DMS 273 treated with DMSO at 0.1 percent for 48 hours (cell line): ENCODE measurements around the gene SIAH1.
"Not testable (repeated sequence)": the region's sequence is repeated elsewhere in the genome, so short reads cannot be mapped to it uniquely, and the experiment has no call there.

Experiments used
- DNase-seq: peaks from one replicate; lab custom pipeline; 2025; lab: John Stamatoyannopoulos, UW

Gene SIAH1

DNA sequence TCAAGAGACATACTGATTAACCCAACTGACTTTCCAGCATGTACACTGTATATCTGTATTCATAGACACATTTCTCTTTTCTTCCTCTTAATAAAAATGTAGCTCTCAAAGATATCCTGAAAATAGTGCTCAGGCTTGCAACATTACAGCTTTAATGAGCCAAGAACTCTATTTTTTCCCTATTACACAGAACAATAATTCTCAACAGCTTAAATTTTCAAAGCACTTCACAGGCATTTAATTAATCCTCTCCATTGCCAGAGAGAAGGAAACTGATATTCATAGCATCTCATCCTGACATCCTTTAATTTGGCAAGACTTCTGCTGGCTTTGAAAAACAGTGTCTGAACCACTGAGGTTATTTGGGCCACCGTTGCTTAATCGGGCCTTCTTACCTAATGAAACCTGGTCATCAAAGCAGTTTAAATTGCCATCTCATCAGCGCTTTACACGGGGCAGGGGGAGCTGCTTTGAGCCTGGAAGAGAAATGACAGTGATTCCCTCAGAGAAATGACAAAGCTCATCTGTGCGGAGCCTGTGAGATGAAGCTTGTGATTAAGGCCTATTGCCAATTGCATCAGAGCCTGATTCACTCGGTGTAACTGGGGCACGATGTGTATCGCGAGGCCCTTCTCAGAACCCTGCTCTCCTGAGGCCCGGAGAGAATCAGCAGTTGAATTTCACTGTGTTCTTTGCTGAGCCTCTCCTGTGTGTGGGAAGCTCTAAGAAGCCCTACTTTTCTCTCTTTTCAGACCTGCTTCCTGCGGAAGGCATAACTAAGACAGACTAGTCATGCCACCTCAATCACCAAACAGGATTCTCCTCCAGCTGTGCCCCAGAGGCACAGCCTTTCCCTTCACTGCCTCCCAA is 8.5 kb upstream of the SIAH1 start:
- DNase-seq, result no peak

DNA sequence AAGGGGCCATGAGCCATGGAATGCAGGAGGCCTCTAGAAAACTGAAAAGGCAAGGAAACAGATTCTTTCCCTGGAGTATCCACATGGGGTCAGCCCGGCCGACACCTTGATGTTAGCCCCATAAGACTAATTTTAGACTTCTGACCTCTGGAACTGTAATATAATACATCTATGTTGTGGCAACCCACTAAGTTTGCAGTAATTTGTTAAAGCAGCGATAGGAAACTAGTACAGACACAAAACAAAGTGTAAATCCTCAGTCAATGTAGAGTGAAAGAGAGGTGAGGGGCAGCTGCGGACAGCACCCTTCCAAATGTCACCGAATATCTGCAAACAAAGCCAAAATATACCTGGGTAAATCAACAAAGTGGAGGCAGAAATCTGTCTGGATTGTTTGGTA is 7.2 kb upstream of the SIAH1 start:
- no peak for DNase-seq

DNA sequence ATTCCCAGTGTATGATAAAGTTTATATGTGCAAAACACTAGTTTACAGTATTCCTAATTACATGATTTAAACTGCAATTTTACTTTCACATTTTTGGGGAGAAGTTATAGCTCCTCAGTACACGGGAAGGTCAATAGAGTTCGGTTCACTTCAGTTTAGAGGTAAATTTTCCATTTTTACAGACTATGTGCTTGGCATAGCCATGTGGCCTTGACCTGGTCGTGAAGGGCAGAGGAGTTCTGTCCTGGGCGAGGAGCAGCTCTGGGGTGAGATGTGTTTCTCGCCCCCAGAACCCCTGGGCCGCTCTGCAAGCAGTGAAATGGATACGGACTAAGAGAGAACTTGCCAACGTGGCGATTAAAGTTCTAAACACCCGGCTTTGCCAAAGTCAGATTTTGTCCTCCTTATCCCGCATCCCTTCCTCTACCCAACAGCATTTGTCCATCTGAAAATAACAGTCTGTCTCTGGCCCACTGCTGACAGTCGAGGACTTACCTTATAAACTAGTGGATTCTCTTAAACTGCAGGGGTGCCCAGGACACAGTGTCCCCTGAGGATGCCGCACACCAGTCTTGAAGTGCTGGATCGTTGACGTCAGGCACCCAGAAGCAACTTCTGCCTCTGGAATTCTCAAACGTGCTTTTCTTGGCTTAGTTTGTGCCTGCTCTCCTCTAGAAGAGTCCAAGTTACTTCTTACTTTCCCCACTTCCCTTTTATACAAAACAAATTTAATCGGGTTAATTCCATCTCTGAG is 1.5 kb upstream of the SIAH1 start:
- DNase-seq, result no peak

DNA sequence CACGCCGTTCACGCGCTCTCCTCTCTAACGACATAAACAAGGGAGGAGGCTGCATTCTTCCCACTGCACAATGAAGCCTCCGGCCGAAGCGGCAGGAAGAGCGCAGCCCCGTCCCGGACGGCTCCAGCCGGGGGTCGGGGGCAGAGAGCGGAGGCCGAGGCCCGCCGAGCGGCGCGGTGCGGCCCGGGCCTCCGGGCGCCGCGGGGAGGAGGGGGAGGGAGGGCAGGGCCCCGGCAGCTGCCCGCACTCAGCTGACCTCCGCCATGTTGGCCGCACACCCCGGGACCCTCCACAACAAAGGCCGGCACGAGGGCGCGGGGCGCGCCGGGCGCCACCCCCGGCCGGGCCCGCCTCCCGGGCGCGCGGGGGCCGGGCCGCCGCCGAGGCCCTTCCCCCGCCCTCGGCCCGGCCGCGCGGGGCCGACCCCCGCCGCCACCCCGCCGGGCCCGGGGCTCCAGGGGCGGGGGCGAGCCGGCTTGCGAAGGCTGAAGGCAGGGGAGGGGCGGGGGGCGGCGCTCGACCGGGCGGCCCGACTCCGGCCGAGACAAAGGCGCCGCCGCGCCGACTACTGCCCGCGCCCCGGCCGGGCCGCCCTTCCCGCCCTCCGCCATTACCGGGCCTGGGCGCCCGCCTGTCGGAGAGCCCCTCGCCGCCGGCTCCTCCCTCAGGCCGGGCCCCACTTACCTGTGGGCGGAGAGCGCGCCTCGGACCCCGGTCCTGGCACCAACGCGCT is 527 bp downstream of the SIAH1 start:
- peak; percentile 40 for DNase-seq

DNA sequence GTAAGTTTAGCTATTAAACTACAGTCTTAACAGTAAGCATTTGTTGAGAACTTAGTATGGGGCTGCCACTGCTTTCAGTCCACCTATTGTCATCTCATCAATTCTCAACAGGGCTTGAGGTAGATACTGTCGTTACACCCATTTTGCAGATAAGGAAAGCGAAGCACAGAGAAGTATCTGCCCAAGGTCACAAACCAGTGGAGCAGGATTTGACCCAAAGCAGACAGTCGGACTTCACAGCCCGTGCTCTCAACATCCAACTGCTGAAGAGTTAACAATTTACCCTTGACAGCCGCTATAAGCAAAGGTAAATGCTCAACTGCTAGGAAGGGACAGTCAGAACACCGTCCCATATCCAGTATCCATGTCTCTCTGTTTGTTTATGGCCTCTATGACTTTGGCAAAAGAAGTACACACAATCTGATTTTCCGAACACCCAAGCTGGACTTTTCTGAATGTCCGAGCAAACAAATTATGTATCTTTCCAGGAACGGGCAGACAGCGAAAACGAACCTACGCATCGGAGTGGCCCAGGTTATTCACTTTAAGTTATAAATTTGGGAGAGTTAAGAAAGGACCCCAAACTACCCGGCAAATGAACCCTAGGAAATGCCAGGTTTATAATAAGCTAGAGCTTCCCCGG is 1.2 kb downstream of the SIAH1 start:
- DNase-seq, result no peak

DNA sequence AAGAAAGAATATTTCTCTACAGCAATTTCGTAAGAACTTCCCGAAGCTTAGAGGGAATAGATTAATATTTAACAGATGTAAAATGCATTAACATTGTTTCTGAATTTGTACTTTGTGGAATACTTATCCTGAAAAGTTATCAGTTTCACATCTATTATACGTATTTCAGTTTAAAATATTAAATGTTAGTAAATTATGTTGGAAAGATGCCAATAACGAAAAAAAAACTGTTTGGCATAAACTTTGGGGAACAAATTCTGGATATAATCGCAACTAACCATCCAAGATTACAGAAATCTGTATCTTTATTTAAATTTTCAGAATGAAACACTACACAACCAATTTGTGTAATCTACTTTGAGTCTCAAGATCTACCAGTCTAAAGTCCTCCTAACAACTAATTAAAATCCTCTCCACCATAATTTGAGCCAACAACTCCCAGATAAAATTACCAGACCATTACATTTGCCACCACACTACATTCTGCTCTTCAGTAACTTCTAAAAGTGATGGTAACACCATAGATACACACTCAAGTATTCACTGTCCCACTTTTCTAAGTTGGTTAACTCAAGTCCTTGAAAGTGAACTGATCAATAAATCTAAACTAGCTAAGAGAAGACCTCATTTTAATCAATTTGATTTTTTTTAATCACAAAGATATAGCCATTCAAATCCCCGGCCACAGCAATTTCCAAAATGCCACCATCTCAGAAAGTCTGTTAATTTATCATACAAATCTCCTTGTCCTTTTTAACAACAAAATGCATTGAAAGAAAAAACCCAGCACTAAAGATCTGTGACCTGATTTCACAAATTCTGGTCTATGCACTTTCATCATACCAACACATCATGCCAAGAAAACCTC is 2.0 kb downstream of the SIAH1 start:
- DNase-seq, result no peak

DNA sequence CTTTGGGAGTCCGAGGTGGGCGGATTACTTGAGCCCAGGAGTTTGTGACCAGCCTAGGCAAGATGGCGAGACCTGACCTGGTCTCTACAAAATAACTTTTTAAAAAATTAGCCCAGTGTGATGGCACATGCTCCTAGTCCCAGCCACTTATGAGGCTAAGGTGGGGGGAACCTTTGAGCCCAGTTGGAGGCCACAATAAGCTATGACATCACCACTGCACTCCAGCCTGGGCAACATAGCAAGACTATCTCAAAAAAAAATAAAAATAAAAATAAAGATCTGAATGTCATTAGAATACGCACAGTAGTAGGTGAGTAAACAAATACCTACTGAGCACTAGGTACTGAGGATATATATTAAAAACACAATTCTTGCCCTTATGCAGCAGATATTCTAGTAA is 3.1 kb downstream of the SIAH1 start:
- no peak for DNase-seq

DNA sequence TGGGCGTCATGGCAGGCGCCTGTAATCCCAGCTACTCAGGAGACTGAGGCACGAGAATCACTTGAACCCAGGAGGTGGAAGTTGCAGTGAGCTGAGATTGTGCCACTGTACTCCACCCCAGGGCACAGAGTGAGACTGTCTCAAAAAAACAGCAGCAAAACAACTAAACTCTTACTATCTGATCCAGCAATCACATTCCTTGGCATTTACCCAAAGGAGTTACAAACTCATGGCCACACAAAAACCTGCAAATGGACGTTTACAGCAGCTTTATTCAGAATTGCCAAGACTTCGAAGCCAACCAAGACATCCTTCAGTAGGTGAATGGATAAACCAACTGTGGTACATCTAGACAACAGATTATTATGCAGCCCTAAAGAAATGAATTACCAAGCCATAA is 4.0 kb downstream of the SIAH1 start:
- DNase-seq, result no peak

DNA sequence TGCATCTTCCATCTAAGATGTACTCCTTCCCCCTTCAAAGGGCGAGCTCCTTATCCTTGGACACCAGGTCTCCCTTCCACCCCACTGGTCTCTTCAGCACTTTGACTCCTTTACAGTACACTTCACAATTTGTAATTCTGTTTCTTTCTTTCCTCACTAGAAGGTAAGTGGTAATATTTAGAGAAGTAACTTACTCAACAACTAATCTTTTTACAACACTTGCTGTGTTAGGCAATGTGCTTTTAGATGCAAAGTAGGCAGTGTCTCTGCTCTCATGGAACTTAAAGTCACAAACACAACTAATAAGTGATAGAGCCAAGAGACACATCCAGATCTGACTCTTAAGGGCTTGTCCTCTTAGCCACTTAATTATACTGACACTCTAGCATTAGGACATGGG is 6.4 kb downstream of the SIAH1 start:
- DNase-seq, result no peak

DNA sequence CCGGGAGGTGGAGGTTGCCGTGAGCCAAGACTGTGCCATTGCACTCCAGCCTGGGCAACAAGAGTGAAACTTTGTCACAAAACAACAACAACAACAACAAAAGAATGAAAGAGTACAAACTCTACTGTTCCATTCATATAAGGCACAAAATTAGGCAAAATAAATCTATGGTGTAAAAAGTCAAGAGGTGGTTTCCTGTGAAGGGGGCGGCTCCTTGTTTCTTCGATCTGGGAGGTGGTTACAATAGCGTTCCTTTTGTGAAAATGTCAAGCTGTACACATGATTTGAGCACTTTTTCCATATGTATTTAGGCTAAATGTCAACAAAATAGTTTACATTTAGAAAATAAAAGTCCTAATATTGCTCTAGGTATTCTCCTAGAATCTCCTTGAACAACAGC is 6.9 kb downstream of the SIAH1 start:
- no peak for DNase-seq

DNA sequence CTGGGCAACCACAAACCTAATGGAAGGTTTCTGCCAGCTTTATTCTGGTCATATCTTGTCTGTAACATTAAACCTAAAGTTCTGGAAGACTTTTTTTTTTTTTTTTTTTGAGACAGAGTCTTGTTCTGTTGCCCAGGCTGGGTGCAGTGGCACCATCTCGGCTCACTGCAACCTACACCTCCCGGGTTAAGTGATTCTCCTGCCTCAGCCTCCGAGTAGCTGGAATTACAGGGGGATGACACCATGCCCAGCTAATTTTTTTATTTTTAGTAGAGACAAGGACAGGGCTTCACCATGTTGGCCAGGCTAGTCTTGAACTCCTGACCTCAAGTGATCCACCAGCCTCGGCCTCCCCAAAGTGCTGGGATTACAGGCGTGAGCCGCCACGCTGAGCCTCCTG is 7.9 kb downstream of the SIAH1 start:
- not testable (repeated sequence) for DNase-seq

DNA sequence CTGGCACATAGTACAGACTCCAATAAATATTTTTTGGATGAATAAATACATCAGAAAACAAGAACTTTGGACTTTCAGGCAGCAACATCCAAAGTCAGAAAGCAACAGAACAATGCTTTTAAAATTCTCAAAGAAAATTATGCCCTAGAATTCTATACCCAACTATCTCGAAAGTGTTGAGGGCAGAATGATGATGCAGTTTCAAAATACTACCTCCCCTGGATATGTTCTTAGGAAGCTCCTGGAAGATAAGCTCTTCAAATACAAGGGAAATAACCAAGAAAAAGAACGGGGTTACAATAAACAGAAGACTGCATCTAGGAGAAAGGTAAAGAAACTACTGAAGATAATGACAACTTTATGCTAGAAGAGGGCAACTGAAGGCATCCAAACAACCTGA is 11.0 kb downstream of the SIAH1 start:
- DNase-seq, result no peak

DNA sequence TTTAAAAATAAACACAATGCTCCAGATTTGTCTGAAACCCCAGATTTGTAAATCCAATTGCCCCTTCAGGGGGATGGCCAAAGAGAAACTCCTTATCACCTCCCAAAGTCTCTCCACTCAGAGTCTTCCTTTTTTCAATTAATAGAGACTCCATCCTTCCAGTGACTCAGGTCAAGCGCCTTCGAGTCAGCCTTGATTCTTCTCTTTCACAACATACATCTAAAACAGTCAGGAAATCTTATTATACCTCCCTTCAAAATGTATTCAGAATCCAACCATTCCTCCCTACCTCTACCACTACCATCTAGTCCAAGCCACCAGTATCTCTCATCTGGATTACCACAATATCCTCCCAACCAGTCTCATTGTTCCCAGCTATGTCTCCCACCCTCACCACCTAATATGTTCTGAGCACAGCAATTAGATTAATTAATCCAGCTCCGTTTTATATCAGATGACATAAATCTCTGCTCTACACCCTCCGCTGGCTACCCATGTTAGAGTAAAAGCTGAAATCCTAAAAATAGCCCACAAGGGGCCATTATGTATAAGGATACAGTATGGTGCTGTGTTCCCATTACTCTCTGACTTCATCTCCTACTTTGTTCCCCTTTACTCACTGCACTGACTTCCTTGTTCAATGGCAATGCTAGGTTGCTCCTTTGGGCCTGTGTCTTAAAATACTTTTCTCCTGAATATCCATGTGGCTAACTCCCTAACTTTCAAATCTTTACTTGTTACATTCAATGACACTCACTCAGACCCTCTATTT is 11.8 kb downstream of the SIAH1 start:
- no peak for DNase-seq

DNA sequence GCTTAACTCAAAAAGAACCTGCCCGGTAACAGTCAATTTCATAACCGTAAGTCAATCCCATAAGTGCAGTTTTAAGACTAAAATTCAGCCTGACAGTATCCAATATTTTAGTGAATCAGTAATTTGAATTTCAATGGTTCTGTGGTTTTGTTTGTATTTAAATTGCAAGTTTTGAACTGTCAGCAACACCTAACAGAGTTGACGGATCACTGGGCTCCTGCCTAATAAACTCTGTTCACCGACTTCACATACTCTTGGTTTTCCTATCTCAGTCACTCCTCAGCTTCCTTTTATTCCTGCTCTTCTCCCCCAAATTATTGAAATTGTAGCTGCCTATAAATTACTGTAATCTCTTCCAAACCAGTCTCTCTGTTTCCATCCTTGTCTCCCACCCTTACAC is 12.5 kb downstream of the SIAH1 start:
- DNase-seq, result no peak

DNA sequence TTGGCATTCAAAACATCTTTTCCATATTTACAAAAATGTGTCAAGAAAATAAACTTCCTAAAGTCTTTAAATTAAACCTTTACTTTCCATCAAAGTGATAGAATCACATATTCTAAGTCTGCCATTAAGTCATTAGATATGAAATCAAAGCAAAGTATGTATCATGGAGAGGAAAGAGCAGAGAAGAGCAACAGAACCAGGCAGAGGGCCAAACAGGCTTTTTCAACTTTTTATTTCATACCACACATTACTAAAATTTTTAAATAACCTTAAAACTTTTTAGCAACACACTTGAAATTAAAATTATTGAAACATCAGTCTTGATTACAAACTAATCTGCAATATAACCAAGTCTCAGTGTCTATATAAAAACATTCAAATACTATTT is 13.8 kb downstream of the SIAH1 start:
- no peak for DNase-seq

DNA sequence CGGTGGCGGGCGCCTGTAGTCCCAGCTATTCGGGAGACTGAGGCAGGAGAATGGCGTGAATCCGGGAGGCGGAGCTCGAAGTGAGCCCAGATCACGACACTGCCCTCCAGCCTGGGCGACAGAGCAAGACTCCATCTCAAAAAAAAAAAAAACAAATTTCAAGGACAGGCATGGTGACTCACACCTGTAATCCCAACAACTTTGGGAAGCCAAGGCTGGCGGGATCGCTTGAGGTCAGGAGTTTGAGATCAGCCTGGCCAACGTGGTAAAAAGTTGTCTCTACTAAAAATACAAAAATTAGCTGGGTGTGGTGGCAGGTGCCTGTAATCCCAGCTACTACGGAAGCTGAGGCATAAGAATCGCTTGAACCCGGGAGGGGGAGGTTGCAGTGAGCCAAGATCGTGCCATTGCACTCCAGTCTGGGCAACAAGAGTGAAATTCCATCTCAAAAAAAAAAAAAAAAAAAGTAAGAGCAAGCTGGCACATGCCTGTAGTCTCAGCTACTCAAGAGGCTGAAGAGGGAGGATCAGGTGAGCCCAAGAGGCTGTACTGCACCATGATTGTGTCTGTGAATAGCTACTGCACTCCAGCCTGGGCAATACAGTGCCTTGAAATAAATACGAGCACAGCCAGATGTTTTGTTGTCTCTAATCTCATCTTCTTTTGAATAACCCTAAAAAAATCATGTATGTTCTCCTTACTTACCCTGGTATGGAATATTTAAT is 14.4 kb downstream of the SIAH1 start:
- DNase-seq, result not testable (repeated sequence)

DNA sequence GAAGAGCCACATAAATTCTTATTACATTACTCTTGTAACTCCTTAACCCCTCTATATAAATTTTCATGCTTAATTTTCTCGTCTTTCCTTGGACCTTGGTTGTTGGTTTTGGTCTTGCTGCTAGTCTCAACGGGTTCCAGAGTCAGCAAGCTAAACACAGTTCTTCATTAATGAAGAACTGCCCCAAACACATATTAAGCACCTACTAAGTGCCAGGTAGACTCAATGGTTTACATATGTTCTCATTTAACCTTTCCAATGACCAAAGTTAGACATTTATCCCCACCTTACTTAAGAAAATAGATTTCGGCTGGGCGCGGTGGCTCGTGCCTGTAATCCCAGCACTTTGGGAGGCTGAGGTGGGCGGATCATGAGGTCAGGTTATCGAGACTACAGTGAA is 15.0 kb downstream of the SIAH1 start:
- no peak for DNase-seq

DNA sequence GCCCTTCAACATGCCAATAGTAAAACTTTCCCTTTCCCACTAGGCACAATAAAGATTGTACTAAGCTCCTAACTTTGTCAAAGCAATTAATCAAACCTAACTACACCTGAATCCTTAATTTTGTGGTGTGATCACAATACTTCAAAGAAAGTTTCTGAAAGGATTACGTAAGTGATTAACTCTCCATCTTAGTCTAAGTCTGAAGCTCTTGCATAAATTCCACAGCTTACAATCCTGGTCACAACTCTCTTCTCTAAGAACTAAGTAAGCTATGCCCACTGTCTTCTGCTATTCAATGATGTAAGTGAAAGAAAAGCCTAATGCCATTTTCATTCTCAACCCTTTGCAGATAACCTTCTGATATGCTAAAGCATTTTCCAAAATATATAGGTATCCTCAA is 15.4 kb downstream of the SIAH1 start:
- DNase-seq, result no peak

DNA sequence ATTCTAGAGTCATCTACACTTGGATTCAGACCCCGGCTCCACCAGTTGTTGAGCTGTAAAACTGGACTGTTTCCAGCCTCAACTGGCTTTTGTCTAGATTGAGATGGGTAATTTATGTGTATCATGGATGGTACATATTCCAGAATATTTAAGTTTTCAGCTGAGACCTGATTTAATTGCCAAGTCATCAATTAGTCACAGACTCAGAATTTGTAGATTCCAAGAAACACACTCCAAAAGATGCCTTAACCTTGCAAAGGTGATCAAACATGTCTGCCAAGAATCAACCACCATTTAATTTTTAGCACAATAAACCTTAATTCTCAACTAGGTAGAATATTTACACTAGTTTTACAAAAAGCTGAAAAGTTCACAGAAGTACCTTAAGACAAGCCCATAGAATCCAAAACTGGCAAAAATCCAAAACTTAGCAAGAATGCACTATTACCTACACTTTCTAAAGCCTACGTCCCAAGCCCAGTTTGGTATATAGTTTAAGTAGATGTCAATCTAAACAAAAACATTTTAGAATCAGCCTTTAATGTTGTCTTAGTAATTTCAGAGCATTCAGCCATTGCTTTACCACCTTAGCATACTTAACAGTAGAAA is 17.7 kb downstream of the SIAH1 start:
- DNase-seq, result no peak
